ENCODE measurements around the gene ELK4. TPM values are rescaled to one million over a fixed set of nuclear protein-coding genes. Genes with fewer than 3 reads are reported as not detected.
A peak's percentile ranks its signal among the peaks of the same experiment; 100 is the strongest.

Gene ELK4
- total RNA-seq, 1 donor from 2014 or later, result 29.9 TPM

- peak; percentile 60 for ATAC-seq
- peak; percentile 35 for DNase-seq (ENCODE audit: low spot score)
Observed at GRCh38 chr1:205568469-205569361, 63.1 kb downstream of the ELK4 start.

- ATAC-seq (no peak), DNase-seq (ENCODE audit: low spot score) (peak; percentile 15)
Observed at GRCh38 chr1:205568135-205568468, 63.7 kb downstream of the ELK4 start.

GRCh38 chr1:205567716-205568115, 64.1 kb downstream of the ELK4 start:
- no peak for ATAC-seq
- DNase-seq (ENCODE audit: low spot score), result peak; percentile 37

- DNase-seq (ENCODE audit: low spot score), result no peak
Observed at GRCh38 chr1:205565799-205566198, 66.0 kb downstream of the ELK4 start.

GRCh38 chr1:205563927-205564441, 67.8 kb downstream of the ELK4 start:
- ATAC-seq, result no peak
- DNase-seq (ENCODE audit: low spot score), result no peak

More at GRCh38 chr1:205565799-205566198, 66.0 kb downstream of the ELK4 start:
- ATAC-seq, result no peak

GRCh38 chr1:205561501-205562203, 70.2 kb downstream of the ELK4 start:
- DNase-seq (ENCODE audit: low spot score) (no peak), ATAC-seq (no peak)

Other genes with a start within 250 kb of the ELK4 start
- gene LEMD1, start 210.0 kb downstream of the ELK4 start, total RNA-seq, result not detected
- 0.08 TPM for gene BLACAT1, start 176.0 kb downstream of the ELK4 start, total RNA-seq
- 8.8 TPM for gene CDK18, start 127.3 kb downstream of the ELK4 start, total RNA-seq
- gene SLC45A3, start 48.5 kb upstream of the ELK4 start, total RNA-seq, result 21.2 TPM
- 72.3 TPM for gene NUCKS1, start 118.2 kb upstream of the ELK4 start, total RNA-seq
- gene RAB29, start 143.5 kb upstream of the ELK4 start, total RNA-seq, result 20.7 TPM
- 4.5 TPM for gene SLC41A1, start 181.2 kb upstream of the ELK4 start, total RNA-seq
- gene PM20D1, start 218.1 kb upstream of the ELK4 start, total RNA-seq, result 0.13 TPM

Data from left lobe of liver (tissue), 2 donors.